Loucy (cell line): ENCODE data around the gene ANKLE2.

Experiments used
- EZH2phosphoT487 ChIP-seq: fragments of 200-600 bp; IDR thresholded peaks from 2 replicates; pipeline ENCODE4 v1.6.1; 2018; ENCODE audit warnings: antibody characterized with exemption, mild to moderate bottlenecking, moderate library complexity, borderline replicate concordance
- TF ChIP-seq, protein P1 (sequence below): fragments of 200-600 bp; sonication (generic); conservative IDR thresholded peaks from 2 replicates; pipeline ENCODE4 v1.5.1; 2014; ENCODE audit warnings: mild to moderate bottlenecking, antibody characterized with exemption, low read length

DNA sequence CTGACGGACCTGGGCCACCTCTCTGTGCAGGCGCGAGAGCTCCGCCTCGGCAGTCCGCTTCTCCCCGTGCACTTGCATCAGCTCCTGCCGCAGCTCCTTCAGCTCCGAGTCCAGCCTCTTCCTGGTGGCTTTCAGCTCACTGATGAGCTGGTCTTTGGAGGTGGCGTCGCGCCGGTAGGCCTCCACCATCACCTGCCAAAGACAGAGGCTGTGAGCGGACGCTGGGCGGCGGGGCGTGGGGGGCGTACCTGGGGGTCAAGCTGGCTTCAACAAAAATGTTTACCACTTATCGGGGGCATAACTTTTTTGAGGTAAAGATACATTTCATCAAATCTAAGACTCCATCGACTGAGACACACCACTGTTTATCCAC is 27.5 kb upstream of the ANKLE2 start:
- TF ChIP-seq, protein P1, sequence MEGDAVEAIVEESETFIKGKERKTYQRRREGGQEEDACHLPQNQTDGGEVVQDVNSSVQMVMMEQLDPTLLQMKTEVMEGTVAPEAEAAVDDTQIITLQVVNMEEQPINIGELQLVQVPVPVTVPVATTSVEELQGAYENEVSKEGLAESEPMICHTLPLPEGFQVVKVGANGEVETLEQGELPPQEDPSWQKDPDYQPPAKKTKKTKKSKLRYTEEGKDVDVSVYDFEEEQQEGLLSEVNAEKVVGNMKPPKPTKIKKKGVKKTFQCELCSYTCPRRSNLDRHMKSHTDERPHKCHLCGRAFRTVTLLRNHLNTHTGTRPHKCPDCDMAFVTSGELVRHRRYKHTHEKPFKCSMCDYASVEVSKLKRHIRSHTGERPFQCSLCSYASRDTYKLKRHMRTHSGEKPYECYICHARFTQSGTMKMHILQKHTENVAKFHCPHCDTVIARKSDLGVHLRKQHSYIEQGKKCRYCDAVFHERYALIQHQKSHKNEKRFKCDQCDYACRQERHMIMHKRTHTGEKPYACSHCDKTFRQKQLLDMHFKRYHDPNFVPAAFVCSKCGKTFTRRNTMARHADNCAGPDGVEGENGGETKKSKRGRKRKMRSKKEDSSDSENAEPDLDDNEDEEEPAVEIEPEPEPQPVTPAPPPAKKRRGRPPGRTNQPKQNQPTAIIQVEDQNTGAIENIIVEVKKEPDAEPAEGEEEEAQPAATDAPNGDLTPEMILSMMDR = no peak
- no peak for TF ChIP-seq EZH2phosphoT487
